DOHH2 (cell line): ENCODE data around the gene TCF12.

Experiments used
- EZH2phosphoT487 ChIP-seq: fragments of 200-600 bp; sonication (generic); IDR thresholded peaks from 2 replicates; pipeline ENCODE4 v1.6.1; 2017; ENCODE audit warnings: borderline replicate concordance, mild to moderate bottlenecking, antibody characterized with exemption, low read length, moderate library complexity, mixed read lengths
- TF ChIP-seq, protein P1 (sequence below): fragments of 200-600 bp; sonication (generic); IDR thresholded peaks from one replicate; pipeline ENCODE4 v1.5.1; 2014; ENCODE audit warnings: antibody characterized with exemption, mild to moderate bottlenecking, low read depth, low read length; ENCODE audit not compliant: poor library complexity, severe bottlenecking

- TF ChIP-seq, protein P1, sequence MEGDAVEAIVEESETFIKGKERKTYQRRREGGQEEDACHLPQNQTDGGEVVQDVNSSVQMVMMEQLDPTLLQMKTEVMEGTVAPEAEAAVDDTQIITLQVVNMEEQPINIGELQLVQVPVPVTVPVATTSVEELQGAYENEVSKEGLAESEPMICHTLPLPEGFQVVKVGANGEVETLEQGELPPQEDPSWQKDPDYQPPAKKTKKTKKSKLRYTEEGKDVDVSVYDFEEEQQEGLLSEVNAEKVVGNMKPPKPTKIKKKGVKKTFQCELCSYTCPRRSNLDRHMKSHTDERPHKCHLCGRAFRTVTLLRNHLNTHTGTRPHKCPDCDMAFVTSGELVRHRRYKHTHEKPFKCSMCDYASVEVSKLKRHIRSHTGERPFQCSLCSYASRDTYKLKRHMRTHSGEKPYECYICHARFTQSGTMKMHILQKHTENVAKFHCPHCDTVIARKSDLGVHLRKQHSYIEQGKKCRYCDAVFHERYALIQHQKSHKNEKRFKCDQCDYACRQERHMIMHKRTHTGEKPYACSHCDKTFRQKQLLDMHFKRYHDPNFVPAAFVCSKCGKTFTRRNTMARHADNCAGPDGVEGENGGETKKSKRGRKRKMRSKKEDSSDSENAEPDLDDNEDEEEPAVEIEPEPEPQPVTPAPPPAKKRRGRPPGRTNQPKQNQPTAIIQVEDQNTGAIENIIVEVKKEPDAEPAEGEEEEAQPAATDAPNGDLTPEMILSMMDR: no peak
- no peak for TF ChIP-seq EZH2phosphoT487
Observed at GRCh38 chr15:57298204-57298603, 379.8 kb downstream of the TCF12 start.
